ENCODE measurements around the gene PLEKHF1.

DNA sequence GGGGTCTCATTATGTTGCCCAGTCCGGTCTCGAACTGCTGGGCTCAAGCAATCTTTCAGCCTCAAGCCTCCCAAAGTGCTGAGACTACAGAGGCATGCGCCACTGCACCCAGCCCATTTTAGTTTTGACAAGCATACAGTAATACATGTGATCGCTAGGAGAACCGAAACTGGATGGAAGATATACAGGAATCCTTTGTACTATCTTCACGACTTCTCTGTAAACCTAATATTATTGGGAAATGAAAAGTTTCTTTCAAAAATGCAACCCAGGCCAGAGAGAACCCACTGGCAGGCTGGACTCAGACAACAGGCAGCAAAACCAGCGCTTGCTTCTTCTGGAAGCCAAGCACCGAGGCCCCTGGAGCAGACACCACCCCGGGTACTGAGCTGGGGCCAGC, 40.4 kb downstream of the PLEKHF1 start:
- TF ChIP-seq RAD21 (IDR thresholded peaks at IDR 0.05; ENCODE audit: low read depth) (no peak), TCF12 (IDR thresholded peaks at IDR 0.05; ENCODE audit: low read depth) (no peak), YY1 (IDR thresholded peaks at IDR 0.05; ENCODE audit: low read depth) (no peak), CREB1 (IDR thresholded peaks at IDR 0.05; ENCODE audit: low read depth) (no peak), EP300 (IDR thresholded peaks at IDR 0.05; ENCODE audit: borderline replicate concordance) (no peak), CEBPB (IDR thresholded peaks at IDR 0.05) (no peak)
- TF ChIP-seq, protein P1, sequence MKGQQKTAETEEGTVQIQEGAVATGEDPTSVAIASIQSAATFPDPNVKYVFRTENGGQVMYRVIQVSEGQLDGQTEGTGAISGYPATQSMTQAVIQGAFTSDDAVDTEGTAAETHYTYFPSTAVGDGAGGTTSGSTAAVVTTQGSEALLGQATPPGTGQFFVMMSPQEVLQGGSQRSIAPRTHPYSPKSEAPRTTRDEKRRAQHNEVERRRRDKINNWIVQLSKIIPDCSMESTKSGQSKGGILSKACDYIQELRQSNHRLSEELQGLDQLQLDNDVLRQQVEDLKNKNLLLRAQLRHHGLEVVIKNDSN (IDR thresholded peaks at IDR 0.05), result no peak
